Measurements from ENCODE around the gene CIB2. TPM values are rescaled to one million over a fixed set of nuclear protein-coding genes. Genes with fewer than 3 reads are reported as not detected.

The CIB2 gene
- total RNA-seq, 1 donor from 2014 or later, result 2.2 TPM

GRCh38 chr15:78102211-78102610 is 29.0 kb downstream of the CIB2 start:
- H3K4me1 Mint-ChIP-seq (ENCODE audit: low read depth), result peaks cover 46% of the 10 kb centered on the region
- H3K36me3 Mint-ChIP-seq (ENCODE audit: low read depth), result no peaks in the 10 kb centered on the region
- peak overlapping the region; percentile 63 for H3K27ac Mint-ChIP-seq
- no peak for DNase-seq (ENCODE audit: low spot score)
- intact Hi-C loops (cut with micrococcal nuclease), result loop anchor here (5.0 kb wide), 1 partner anchor 35 kb away; no protein-coding TSS in a partner anchor
- H3K27me3 Mint-ChIP-seq (ENCODE audit: low read depth), result no peaks in the 10 kb centered on the region
- no peaks in the 10 kb centered on the region for H3K9me3 Mint-ChIP-seq
- no peak overlapping the region for H3K4me3 Mint-ChIP-seq (ENCODE audit: low read depth)

DNA sequence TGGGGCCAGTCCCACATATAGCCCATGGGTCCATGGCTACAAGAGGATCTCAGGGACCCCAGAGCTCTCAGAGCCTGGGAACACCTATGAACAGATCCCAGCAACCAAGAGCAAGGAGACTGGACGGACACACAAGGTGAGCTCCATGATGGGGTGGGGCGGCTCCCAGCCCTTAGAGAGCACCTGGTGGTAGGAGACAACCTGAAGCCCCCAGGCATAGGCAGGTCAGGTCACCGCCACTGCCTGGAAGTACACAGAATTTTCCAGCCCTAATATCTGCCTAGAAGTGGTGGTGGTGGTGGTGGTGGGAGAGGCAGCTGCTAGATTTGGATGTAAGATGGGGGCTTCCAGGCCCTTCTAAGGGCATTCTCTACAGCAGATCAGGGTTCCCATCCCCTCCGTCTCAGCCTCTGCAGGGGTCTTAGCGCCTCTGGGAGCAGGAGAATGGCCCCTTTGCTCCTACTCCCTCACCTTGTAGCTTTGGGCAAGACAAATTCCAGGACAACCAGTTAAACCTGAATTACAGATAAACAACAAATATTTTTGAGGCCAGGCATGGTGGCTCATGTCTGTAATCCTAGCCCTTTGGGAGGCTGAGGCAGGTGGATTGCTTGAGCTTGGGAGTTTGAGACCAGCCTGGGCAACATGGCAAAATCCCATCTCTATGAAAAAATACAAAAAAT is 29.7 kb downstream of the CIB2 start:
- H3K4me1 Mint-ChIP-seq (ENCODE audit: low read depth), result peaks cover 43% of the 10 kb centered on the region
- no peaks in the 10 kb centered on the region for H3K27me3 Mint-ChIP-seq (ENCODE audit: low read depth)
- no peak overlapping the region for H3K4me3 Mint-ChIP-seq (ENCODE audit: low read depth)
- H3K36me3 Mint-ChIP-seq (ENCODE audit: low read depth), result no peaks in the 10 kb centered on the region
- H3K27ac Mint-ChIP-seq, result peak overlapping the region; percentile 34
- H3K9me3 Mint-ChIP-seq, result no peaks in the 10 kb centered on the region
- intact Hi-C loops (cut with micrococcal nuclease), result loop anchor here (5.0 kb wide), 1 partner anchor 34 kb away; no protein-coding TSS in a partner anchor
- no peak for DNase-seq (ENCODE audit: low spot score)

DNA sequence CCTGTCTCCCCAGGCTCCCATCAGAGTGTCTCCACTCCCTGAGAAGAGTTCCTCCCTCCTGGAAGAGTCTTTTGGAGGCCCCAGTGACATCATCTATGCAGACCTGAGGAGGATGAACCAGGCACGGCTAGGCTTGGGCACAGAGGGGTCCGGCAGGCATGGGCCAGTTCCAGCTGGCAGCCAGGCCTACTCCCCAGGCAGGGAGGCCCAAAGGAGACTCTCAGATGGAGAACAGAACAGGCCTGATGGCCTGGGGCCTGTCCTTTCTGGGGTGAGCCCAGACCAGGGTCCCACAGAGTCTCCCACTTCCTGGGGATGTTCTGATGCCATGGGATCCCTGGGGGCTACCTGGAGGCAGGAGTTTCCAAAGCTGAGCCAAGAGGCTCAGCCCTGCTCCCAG is 30.4 kb downstream of the CIB2 start:
- H3K27me3 Mint-ChIP-seq (ENCODE audit: low read depth), result no peaks in the 10 kb centered on the region
- H3K27ac Mint-ChIP-seq, result no peak overlapping the region
- intact Hi-C loops (cut with micrococcal nuclease), result loop anchor here (5.0 kb wide), 1 partner anchor 34 kb away; no protein-coding TSS in a partner anchor
- H3K4me1 Mint-ChIP-seq (ENCODE audit: low read depth), result peaks cover 37% of the 10 kb centered on the region
- no peaks in the 10 kb centered on the region for H3K36me3 Mint-ChIP-seq (ENCODE audit: low read depth)
- no peak overlapping the region for H3K4me3 Mint-ChIP-seq (ENCODE audit: low read depth)
- no peaks in the 10 kb centered on the region for H3K9me3 Mint-ChIP-seq
- DNase-seq (ENCODE audit: low spot score), result no peak

DNA sequence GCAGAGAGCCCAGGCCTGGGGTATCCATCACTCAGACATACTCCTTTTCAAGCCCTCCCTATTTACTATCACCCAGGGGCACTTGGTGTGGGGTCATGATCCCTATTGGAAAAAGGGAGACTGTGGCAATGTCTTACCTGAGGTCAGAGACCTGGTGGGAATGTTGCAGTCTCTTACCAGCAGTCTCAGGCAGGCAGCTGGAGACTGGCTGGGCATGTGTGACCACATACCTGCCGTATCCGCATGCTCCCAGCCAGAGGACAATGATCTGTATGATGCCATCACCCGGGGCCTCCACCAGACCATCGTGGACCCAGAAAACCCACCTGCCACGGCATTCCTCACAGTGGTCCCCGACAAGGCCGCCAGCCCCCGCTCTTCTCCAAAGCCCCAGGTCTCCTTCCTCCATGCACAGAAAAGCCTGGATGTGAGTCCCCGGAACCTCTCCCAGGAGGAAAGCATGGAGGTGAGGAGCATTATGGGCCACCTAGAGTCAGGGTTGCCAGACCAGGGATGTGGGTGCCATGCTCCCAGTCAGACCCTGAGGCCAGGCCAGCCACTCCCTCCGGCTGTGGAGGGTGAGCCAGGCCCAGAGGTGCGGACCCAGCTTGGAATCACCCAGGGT is 33.0 kb downstream of the CIB2 start:
- Mint-ChIP-seq H3K9me3 (no peaks in the 10 kb centered on the region), H3K4me3 (ENCODE audit: low read depth) (no peak overlapping the region), H3K27me3 (ENCODE audit: low read depth) (no peaks in the 10 kb centered on the region), H3K27ac (no peak overlapping the region), H3K36me3 (ENCODE audit: low read depth) (no peaks in the 10 kb centered on the region), H3K4me1 (ENCODE audit: low read depth) (peaks cover 15% of the 10 kb centered on the region)
- intact Hi-C loops (cut with micrococcal nuclease), result no loop called here
- DNase-seq (ENCODE audit: low spot score), result no peak

- H3K4me1 Mint-ChIP-seq (ENCODE audit: low read depth), result peaks cover 13% of the 10 kb centered on the region
- intact Hi-C loops (cut with micrococcal nuclease), result no loop called here
- no peaks in the 10 kb centered on the region for H3K9me3 Mint-ChIP-seq
- DNase-seq (ENCODE audit: low spot score), result no peak
- no peaks in the 10 kb centered on the region for H3K27me3 Mint-ChIP-seq (ENCODE audit: low read depth)
- no peak overlapping the region for H3K4me3 Mint-ChIP-seq (ENCODE audit: low read depth)
- no peaks in the 10 kb centered on the region for H3K36me3 Mint-ChIP-seq (ENCODE audit: low read depth)
- no peak overlapping the region for H3K27ac Mint-ChIP-seq
Measured at GRCh38 chr15:78097667-78098066, 33.6 kb downstream of the CIB2 start.

- intact Hi-C loops (cut with micrococcal nuclease), result no loop called here
- no peaks in the 10 kb centered on the region for H3K36me3 Mint-ChIP-seq (ENCODE audit: low read depth)
- no peak overlapping the region for H3K27ac Mint-ChIP-seq
- no peaks in the 10 kb centered on the region for H3K9me3 Mint-ChIP-seq
- DNase-seq (ENCODE audit: low spot score), result no peak
- no peak overlapping the region for H3K4me3 Mint-ChIP-seq (ENCODE audit: low read depth)
- no peaks in the 10 kb centered on the region for H3K27me3 Mint-ChIP-seq (ENCODE audit: low read depth)
- H3K4me1 Mint-ChIP-seq (ENCODE audit: low read depth), result peaks cover 21% of the 10 kb centered on the region
Measured at GRCh38 chr15:78093242-78094020, 37.8 kb downstream of the CIB2 start.

DNA sequence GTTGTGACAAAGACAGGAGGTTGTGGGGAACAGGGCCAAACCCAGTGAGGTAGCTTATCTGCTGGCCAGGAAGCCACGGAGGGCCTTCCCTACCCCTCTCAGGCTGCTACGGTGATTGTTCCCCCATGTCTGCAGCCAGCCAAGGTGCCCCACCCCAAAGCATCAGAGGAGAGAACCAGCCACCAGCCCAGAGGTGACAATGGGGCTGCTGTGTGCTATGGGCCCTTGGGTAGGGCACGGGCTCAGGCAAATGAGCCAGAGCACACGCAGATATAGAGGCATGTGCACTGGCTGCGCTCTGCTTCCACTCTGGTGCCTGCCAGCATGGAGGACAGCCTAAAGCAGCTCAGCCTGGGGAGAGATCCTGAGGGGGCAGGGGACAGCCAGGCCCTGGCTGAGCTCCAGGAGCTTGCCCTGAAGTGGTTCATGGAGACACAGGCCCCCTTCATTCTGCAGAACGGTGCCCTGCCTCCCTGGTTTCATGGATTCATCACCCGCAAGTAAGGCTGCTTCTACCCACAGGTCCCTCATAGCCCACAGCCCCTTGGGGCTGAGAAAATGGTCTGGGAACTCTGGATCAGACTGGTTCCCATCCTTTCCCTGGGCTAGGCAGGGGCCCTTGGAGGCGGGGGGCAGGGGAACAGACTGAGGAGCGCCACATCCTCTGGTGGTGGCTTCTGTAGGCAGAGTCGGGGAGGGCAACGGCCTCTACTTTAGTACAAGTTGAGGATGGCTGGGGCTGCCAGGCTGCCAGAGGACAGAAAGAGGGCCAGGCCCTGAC is 38.8 kb downstream of the CIB2 start, which contains the start of gene SH2D7:
TSS of gene SH2D7 (plus strand) at position 301 of the 781 bp plus-strand sequence. CDS start at position 325, 24 bp downstream.
- no peak for DNase-seq (ENCODE audit: low spot score)

DNA sequence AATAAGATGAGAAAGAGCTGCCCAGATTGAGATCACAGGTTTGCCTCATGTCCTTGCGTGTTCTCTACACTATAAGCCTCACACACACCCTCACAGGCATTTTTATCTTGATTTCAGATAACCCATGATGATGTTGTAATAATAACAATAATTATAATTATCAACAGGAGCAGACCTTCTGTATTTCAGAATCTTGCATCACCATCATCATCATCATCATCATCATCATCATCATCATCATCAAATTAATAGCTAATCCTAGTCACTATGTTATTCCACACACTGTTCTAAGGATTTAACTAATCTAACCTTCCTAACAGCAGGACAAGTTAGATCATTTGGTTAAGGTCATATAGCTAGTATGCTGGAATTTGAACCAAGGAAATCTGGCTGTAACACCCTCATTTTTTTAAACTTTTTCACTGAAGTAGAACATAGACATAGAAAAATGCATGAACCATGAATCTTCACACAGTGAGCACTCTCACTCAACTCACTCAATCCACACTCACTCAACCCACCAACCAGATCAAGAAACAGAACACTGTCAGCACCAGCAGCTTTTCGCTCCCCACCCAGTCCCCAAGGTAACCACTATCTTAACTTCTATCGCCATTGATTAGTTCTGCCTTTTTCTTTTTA is 40.7 kb downstream of the CIB2 start:
- Mint-ChIP-seq H3K27me3 (ENCODE audit: low read depth) (no peaks in the 10 kb centered on the region), H3K27ac (no peak overlapping the region), H3K4me3 (ENCODE audit: low read depth) (no peak overlapping the region), H3K36me3 (ENCODE audit: low read depth) (no peaks in the 10 kb centered on the region), H3K9me3 (no peaks in the 10 kb centered on the region), H3K4me1 (ENCODE audit: low read depth) (peaks cover 24% of the 10 kb centered on the region)
- intact Hi-C loops (cut with micrococcal nuclease), result no loop called here
- no peak for DNase-seq (ENCODE audit: low spot score)

More for the DNA sequence above, 38.8 kb downstream of the CIB2 start, which contains the start of gene SH2D7:
- H3K9me3 Mint-ChIP-seq, result no peaks in the 10 kb centered on the region
- peaks cover 21% of the 10 kb centered on the region for H3K4me1 Mint-ChIP-seq (ENCODE audit: low read depth)
- H3K27ac Mint-ChIP-seq, result no peak within 1 kb of the TSS
- no peaks in the 10 kb centered on the region for H3K36me3 Mint-ChIP-seq (ENCODE audit: low read depth)
- no peaks in the 10 kb centered on the region for H3K27me3 Mint-ChIP-seq (ENCODE audit: low read depth)
- intact Hi-C loops (cut with micrococcal nuclease), result no loop called here
- H3K4me3 Mint-ChIP-seq (ENCODE audit: low read depth), result no peak within 1 kb of the TSS

GRCh38 chr15:78088773-78089080 is 42.5 kb downstream of the CIB2 start:
- no peaks in the 10 kb centered on the region for H3K36me3 Mint-ChIP-seq (ENCODE audit: low read depth)
- no peak overlapping the region for H3K4me3 Mint-ChIP-seq (ENCODE audit: low read depth)
- peaks cover 33% of the 10 kb centered on the region for H3K4me1 Mint-ChIP-seq (ENCODE audit: low read depth)
- intact Hi-C loops (cut with micrococcal nuclease), result no loop called here
- no peaks in the 10 kb centered on the region for H3K9me3 Mint-ChIP-seq
- no peaks in the 10 kb centered on the region for H3K27me3 Mint-ChIP-seq (ENCODE audit: low read depth)
- no peak for DNase-seq (ENCODE audit: low spot score)
- H3K27ac Mint-ChIP-seq, result no peak overlapping the region

GRCh38 chr15:78087951-78088772 is 43.1 kb downstream of the CIB2 start:
- DNase-seq (ENCODE audit: low spot score), result no peak
- peaks cover 30% of the 10 kb centered on the region for H3K4me1 Mint-ChIP-seq (ENCODE audit: low read depth)
- H3K4me3 Mint-ChIP-seq (ENCODE audit: low read depth), result no peak overlapping the region
- intact Hi-C loops (cut with micrococcal nuclease), result no loop called here
- H3K9me3 Mint-ChIP-seq, result no peaks in the 10 kb centered on the region
- H3K36me3 Mint-ChIP-seq (ENCODE audit: low read depth), result no peaks in the 10 kb centered on the region
- no peak overlapping the region for H3K27ac Mint-ChIP-seq
- no peaks in the 10 kb centered on the region for H3K27me3 Mint-ChIP-seq (ENCODE audit: low read depth)

DNA sequence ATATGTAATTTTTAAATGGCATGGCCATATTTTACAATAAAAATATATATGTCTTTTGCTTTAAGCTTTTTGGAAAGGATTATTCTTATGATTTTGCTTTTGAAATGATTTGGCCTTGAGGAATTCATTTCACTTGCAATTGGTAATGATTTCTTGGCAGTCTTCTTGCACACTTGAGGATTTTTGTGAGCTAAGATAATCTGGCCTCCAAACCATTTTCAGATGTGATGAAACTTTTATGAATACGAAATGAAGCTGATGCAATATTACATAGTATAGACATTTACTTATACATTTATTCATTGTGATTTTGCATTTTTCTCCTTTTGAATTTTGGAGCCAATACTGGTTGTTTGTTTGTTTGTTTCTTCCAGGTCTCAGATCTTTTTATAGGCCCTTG is 45.3 kb downstream of the CIB2 start:
- Mint-ChIP-seq H3K36me3 (ENCODE audit: low read depth) (no peaks in the 10 kb centered on the region), H3K4me3 (ENCODE audit: low read depth) (no peak overlapping the region)

GRCh38 chr15:78084449-78084750 is 46.8 kb downstream of the CIB2 start:
- Mint-ChIP-seq H3K27ac (no peak overlapping the region), H3K36me3 (ENCODE audit: low read depth) (no peaks in the 10 kb centered on the region)
- no peak for DNase-seq (ENCODE audit: low spot score)

More for the DNA sequence above, 45.3 kb downstream of the CIB2 start:
- Mint-ChIP-seq H3K9me3 (no peaks in the 10 kb centered on the region), H3K27me3 (ENCODE audit: low read depth) (no peaks in the 10 kb centered on the region), H3K27ac (no peak overlapping the region), H3K4me1 (ENCODE audit: low read depth) (peaks cover 31% of the 10 kb centered on the region)
- no peak for DNase-seq (ENCODE audit: low spot score)
- intact Hi-C loops (cut with micrococcal nuclease), result no loop called here

More at GRCh38 chr15:78084449-78084750, 46.8 kb downstream of the CIB2 start:
- intact Hi-C loops (cut with micrococcal nuclease), result no loop called here
- no peaks in the 10 kb centered on the region for H3K27me3 Mint-ChIP-seq (ENCODE audit: low read depth)
- H3K4me3 Mint-ChIP-seq (ENCODE audit: low read depth), result no peak overlapping the region
- H3K4me1 Mint-ChIP-seq (ENCODE audit: low read depth), result peaks cover 28% of the 10 kb centered on the region
- no peaks in the 10 kb centered on the region for H3K9me3 Mint-ChIP-seq

Data from activated T-helper 2 cell treated with anti-CD3 and anti-CD28 coated beads, Interferon-gamma antibody, Interleukin-2, Interleukin-4, amounts not matched to agents 10 μg/mL and 5 μg/mL and 100 μg/mL, durations not matched to agents 14 hours and 24 hours and 36 hours (primary cell).